ENCODE measurements around the gene LPAR3. TPM values are rescaled to one million over a fixed set of nuclear protein-coding genes. Genes with fewer than 3 reads are reported as not detected.

The LPAR3 gene
- total and polyA plus RNA-seq, 2 of the 4 experiments (the other 2 are of a cell fraction): 0.09 to 0.18 TPM

DNA sequence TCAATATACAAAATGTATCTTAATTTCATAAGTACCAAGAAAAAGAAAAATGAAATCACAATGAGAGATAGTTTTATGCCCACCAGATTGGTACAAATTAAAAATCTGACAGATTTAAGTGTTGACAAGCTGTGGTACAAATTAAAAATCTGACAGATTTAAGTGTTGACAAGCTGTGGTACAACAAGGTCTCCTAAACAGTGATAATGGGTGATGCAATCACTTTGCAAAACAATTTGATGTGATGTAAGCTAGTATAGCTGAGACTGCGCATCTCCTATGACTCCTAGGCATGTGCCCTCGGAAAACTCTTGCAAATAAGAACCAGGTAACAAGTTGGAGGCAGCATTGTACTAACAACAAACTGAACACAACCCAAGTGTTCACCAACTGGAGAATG is 100.6 kb downstream of the LPAR3 start:
- Histone ChIP-seq H2AFZ (replicated peaks; ENCODE audit: low read length, poor library complexity) (no peak overlapping the region), H2BK15ac (ENCODE audit: low read depth, low read length) (no peak overlapping the region), H2AK9ac (replicated peaks; ENCODE audit: low read depth, low read length, poor library complexity) (no peak overlapping the region), H2BK20ac (ENCODE audit: low read depth, low read length) (no peak overlapping the region), H4K8ac (ENCODE audit: low read depth in 2 of 2, low read length in 2 of 2) (no peak overlapping the region), H3K4ac (ENCODE audit: low read depth, low read length) (no peak overlapping the region), H2BK5ac (ENCODE audit: low read depth, low read length, poor library complexity, severe bottlenecking) (no peak overlapping the region), H3K27me3 (ENCODE audit: control insufficient read depth, insufficient read depth, low read length) (peaks cover 27% of the 10 kb centered on the region), H3K4me3 (ENCODE audit: insufficient read depth, low read depth, low read length) (no peak overlapping the region), H3K9me3 (ENCODE audit: control insufficient read depth, insufficient read depth, low read length) (peaks cover 5% of the 10 kb centered on the region), H3K18ac (ENCODE audit: low read depth, low read length) (no peak overlapping the region), H3K14ac (replicated peaks; ENCODE audit: low read depth, low read length) (no peak overlapping the region), H3K56ac (ENCODE audit: extremely low read depth, insufficient read depth, low read length) (no peak overlapping the region), H3K9ac (ENCODE audit: low read depth, low read length) (no peak overlapping the region), H4K91ac (ENCODE audit: insufficient read depth, low read depth, low read length) (no peak overlapping the region), H3K4me2 (ENCODE audit: low read depth, low read length) (no peak overlapping the region), H3K9me1 (ENCODE audit: insufficient read depth, low read length) (no peaks in the 10 kb centered on the region), H3K23ac (ENCODE audit: low read depth, low read length) (no peak overlapping the region), H3K79me1 (ENCODE audit: low read depth in 1 of 2, low read length in 2 of 2) (no peaks in the 10 kb centered on the region), H2BK120ac (ENCODE audit: low read depth, low read length) (no peak overlapping the region), H2AK5ac (ENCODE audit: low read depth, low read length) (no peak overlapping the region), H3K27ac (ENCODE audit: insufficient read depth, low read length) (no peak overlapping the region), H3K4me1 (ENCODE audit: control insufficient read depth, insufficient read depth, low read length) (no peaks in the 10 kb centered on the region), H4K5ac (ENCODE audit: low read depth, low read length) (no peak overlapping the region), H4K20me1 (ENCODE audit: insufficient read depth, low read length) (no peaks in the 10 kb centered on the region), H3K36me3 (ENCODE audit: control insufficient read depth, insufficient read depth, low read length) (no peaks in the 10 kb centered on the region)
- TF ChIP-seq, protein P1, sequence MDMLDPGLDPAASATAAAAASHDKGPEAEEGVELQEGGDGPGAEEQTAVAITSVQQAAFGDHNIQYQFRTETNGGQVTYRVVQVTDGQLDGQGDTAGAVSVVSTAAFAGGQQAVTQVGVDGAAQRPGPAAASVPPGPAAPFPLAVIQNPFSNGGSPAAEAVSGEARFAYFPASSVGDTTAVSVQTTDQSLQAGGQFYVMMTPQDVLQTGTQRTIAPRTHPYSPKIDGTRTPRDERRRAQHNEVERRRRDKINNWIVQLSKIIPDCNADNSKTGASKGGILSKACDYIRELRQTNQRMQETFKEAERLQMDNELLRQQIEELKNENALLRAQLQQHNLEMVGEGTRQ (IDR thresholded peaks at IDR 0.05; ENCODE audit: low read depth, low read length): no peak
- TF ChIP-seq CEBPB (IDR thresholded peaks at IDR 0.05; ENCODE audit: low read depth, low read length): peak; percentile 46; the same call in 1 of the 2 replicates
- CTCF ChIA-PET: interaction anchor here (2.7 kb wide), 1 partner anchor 10 kb away, joined by 7 read pairs; no protein-coding TSS in a partner anchor
- no peak for DNase-seq
- WGBS, 2 experiments (ENCODE audit: extremely low coverage in 2 of 2, insufficient read length in 1 of 2): 67% methylated on average over 1 of the region's 2 CpGs; no CpG with 5 or more reads in 1 of the 2 experiments
- dilution Hi-C loops (cut with HindIII; ENCODE audit: low sequenced_read_pairs, unreplicated experiment): no loop called here
- no TSS peak for BruUV-seq (replicated peaks)
- intact Hi-C loops (cut with micrococcal nuclease): no loop called here
- no peak for ATAC-seq (ENCODE audit: low read depth)
- POLR2A ChIA-PET (ENCODE audit: unreplicated experiment): no interaction called here
- in situ Hi-C loops (cut with MboI; ENCODE audit: low sequenced_read_pairs): no loop called here

Measured in IMR-90 (cell line).